Panc1 (cell line): ENCODE measurements around the gene PRKAG2.

Source experiments
- CTCF ChIP-seq: fragments of 450-650 bp; IDR thresholded peaks from 2 replicates; pipeline ENCODE4 v1.5.1; 2017; ENCODE audit warnings: mild to moderate bottlenecking
- POLR2AphosphoS5 ChIP-seq: IDR thresholded peaks from 2 replicates; pipeline ENCODE4 v1.6.1; 2012; ENCODE audit warnings: mild to moderate bottlenecking, low read depth, low read length, moderate library complexity
- REST ChIP-seq, 2 experiments: IDR thresholded peaks; 2 replicates each; pipeline ENCODE4 v1.6.1; 2011 to 2012; ENCODE audit warnings: low read depth in 2 of 2, control low read depth in 1 of 2, low read length in 1 of 2, mild to moderate bottlenecking in 1 of 2, moderate library complexity in 1 of 2; ENCODE audit not compliant: insufficient read depth in 1 of 2
- SIN3A ChIP-seq: IDR thresholded peaks from 2 replicates; pipeline ENCODE4 v1.6.1; 2012; ENCODE audit warnings: low read depth, mild to moderate bottlenecking, low read length, moderate library complexity, borderline replicate concordance; ENCODE audit not compliant: insufficient read depth
- TCF7L2 ChIP-seq: IDR thresholded peaks from 2 replicates; pipeline ENCODE4 v1.6.1; 2011; ENCODE audit warnings: mild to moderate bottlenecking, low read depth, low read length, inconsistent platforms

GRCh38 chr7:151921451-151921850 lies 44.5 kb upstream of the PRKAG2 start:
- TF ChIP-seq CTCF (no peak), POLR2AphosphoS5 (no peak), TCF7L2 (no peak), SIN3A (no peak), REST (IDR thresholded peaks at IDR 0.05; ENCODE audit: insufficient read depth in 1 of 2, low read depth in 2 of 2, low read length in 1 of 2) (no peak)
